Measurements from ENCODE around the gene COL10A1. TPM values are rescaled to one million over a fixed set of nuclear protein-coding genes. Genes with fewer than 3 reads are reported as not detected.

The COL10A1 gene
- total and polyA plus RNA-seq, 2 donors (not counting 3 experiments of a cell fraction or from before 2014, with no cell fraction given) = not detected

- no peak overlapping the region for H3K27ac ChIP-seq (ENCODE audit: insufficient read depth, low read depth, low read length)
- no peaks in the 10 kb centered on the region for H3K27me3 ChIP-seq (ENCODE audit: control insufficient read depth in 2 of 2, insufficient read depth in 2 of 2, low read length in 2 of 2)
- no peak overlapping the region for H3K4me3 ChIP-seq (replicated peaks in 1 of 3; ENCODE audit: insufficient read depth in 1 of 3, low read depth in 1 of 3, low read length in 3 of 3)
- dilution Hi-C loops (cut with MboI; ENCODE audit: extremely low pct_ligation_motif_present, low sequenced_read_pairs) (no loop called here), intact Hi-C loops (cut with micrococcal nuclease) (no loop called here)
- ChIA-PET POLR2A (no interaction called here), CTCF (no interaction called here)
- no peak for TF ChIP-seq POLR2A (IDR thresholded peaks at IDR 0.05; ENCODE audit: low read depth, low read length)
- TF ChIP-seq GATA2 (IDR thresholded peaks at IDR 0.05; ENCODE audit: insufficient read depth, insufficient read length, low read depth, low read length) = no peak
- TF ChIP-seq FOS (IDR thresholded peaks at IDR 0.05; ENCODE audit: borderline replicate concordance, insufficient read depth, low read length) = no peak
- no peak for TF ChIP-seq CTCF (IDR thresholded peaks at IDR 0.05; ENCODE audit: extremely low read depth in 1 of 2, insufficient read depth in 1 of 2, low read depth in 1 of 2, low read length in 2 of 2)
- TF ChIP-seq MAX (IDR thresholded peaks at IDR 0.05; ENCODE audit: insufficient read depth, insufficient read length) = no peak
- no peak for TF ChIP-seq EZH2 (IDR thresholded peaks at IDR 0.05; ENCODE audit: borderline replicate concordance, low read depth, low read length, severe bottlenecking)
- TF ChIP-seq JUN (IDR thresholded peaks at IDR 0.05; ENCODE audit: borderline replicate concordance, insufficient read depth, insufficient read length, low read depth) = no peak
- no peak for TF ChIP-seq POLR2AphosphoS5 (IDR thresholded peaks at IDR 0.05; ENCODE audit: insufficient read depth, low read depth, low read length)
- no peak for TF ChIP-seq MYC (IDR thresholded peaks at IDR 0.05; ENCODE audit: low read depth, low read length)
- no peaks in the 10 kb centered on the region for H3K9me1 ChIP-seq (replicated peaks; ENCODE audit: control insufficient read depth, extremely low read depth, insufficient read depth, low read length)
- no peak for FAIRE-seq
- DNase-seq (ENCODE audit: low read depth, low spot score) = no peak
- H4K20me1 ChIP-seq (replicated peaks; ENCODE audit: control insufficient read depth, extremely low read depth, insufficient read depth, low read length) = no peaks in the 10 kb centered on the region
- no peaks in the 10 kb centered on the region for H3K9me3 ChIP-seq (replicated peaks; ENCODE audit: control insufficient read depth, insufficient read depth, low read length)
- no peaks in the 10 kb centered on the region for H3K79me2 ChIP-seq (ENCODE audit: control insufficient read depth, insufficient read depth, low read length)
- no peak overlapping the region for H3K9ac ChIP-seq (replicated peaks; ENCODE audit: extremely low read depth, insufficient read depth, low read length)
- no peak overlapping the region for H3K4me2 ChIP-seq (ENCODE audit: insufficient read depth, low read length)
- no peaks in the 10 kb centered on the region for H3K4me1 ChIP-seq (ENCODE audit: control insufficient read depth, extremely low read depth, insufficient read depth, low read length)
- no peaks in the 10 kb centered on the region for H3K36me3 ChIP-seq (ENCODE audit: control insufficient read depth in 2 of 2, extremely low read depth in 1 of 2, insufficient read depth in 2 of 2, low read length in 2 of 2)
- H2AFZ ChIP-seq (ENCODE audit: low read depth, low read length) = no peak overlapping the region
- no TSS peak for BruUV-seq (replicated peaks)
These were observed 39.7 kb upstream of the COL10A1 start for GRCh38 chr6:116165596-116165995.

Measured in endothelial cell of umbilical vein (primary cell).